ENCODE data around the gene ADAMTS17.
"Not testable (repeated sequence)": the region's sequence is repeated elsewhere in the genome, so short reads cannot be mapped to it uniquely, and the experiment has no call there.

ADAMTS17 gene

DNA sequence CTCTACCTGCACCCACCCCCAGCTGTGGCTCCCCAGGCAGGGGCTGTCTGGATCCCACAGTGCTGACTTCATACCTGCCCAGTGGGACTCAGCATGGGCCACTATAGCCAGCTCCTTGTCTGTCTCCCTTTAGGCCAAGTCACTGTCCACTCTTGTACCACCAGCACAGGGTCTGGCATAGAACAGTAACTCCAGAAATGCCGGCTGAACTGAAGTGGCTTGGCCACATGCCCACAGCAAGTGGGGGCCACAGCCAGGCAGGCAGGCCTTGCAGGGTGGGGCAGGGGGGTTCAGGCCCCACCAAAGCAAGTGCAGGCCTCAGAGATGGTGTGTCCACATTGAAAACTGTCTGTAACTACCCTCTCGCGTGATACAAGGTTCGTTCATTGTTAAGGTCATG is 355.9 kb downstream of the ADAMTS17 start:
- no peak for DNase-seq

DNA sequence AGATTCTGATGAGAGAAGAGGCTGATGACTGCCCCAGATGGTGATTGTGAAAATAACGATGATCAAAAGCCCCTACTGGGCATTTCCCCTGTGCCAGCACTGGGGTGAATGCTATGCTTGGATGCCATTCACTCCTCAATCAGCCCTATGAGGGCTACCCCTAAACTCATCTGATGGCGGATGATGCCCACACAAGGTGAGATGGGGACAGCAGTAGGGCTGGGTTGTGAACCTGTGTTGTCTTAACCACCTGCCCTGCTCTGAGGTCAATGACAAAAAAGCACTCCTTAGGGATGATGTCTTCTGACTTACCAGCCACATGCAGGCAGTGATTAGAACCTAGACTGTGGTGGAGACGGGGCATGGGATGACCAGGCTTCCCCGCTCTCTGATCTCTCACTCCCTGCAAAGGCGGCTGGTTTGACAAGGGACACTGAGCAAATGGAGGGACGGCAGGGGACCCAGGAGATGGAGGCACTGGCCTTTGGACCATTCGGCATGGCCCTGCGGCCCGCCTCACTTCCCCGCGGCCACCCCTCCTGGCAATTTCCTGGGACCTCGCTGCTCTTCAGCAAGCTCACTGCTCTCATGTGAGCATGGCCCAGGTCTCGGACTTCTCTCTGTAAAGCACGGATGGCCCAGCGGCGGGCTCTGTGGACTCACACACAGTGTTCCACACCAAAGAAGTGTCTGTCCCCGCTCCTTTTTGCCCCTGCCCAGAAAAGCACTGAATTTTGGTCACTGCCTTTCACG is 357.1 kb downstream of the ADAMTS17 start:
- no peak for DNase-seq

DNA sequence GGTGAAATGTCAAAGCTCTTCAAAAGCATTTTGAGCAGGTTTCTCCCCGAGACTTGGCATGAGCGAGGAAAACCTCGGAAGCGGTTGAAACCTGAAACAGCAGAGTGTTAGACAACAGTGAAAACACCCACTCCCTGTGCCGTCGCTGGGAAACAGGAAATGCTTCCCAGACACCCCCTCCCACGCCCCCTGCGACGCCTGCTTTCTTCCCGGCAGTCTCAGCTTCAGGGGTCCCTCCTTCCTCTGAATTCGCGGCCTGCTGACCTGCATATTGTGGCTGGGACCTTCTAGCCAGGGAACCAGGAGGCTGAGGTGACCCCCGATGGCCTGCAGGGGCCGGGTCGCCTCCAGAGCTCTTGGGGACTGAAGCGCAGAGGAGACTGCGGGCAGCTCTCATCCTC is 357.9 kb downstream of the ADAMTS17 start:
- DNase-seq: no peak

DNA sequence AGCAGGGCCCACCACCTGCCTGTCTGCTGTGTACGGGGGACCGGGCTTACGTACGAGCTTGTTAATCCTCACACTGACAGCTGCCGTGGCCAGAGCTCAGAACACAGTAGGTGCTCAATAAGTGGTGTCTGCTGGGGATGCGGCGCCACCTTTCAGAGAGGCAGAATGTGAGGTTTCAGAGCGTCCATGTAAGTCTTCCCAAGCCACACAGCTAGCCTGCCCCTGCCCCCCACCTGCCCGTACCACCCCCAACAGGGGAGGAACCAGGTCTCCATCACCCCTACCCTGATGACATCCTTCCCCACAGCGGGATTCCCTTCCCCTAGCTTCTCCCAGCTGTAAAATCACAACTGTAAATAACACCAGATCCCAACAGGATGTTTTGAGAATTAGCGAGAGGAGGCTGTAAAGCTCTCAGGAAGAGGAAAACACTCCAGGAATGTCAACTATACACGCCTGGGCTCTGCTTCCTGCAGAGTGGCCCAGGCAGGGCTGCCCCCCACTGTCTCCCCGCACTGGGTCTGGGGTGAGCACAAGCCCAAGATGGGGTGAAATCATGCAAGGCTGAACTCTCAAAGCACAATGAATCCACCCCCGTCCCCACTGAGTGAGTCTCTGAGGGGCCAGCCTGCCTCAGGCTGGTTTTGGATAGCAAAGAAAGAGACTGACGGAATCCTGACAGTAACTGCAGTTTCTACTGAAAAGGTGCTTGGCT is 358.4 kb downstream of the ADAMTS17 start:
- DNase-seq: no peak

DNA sequence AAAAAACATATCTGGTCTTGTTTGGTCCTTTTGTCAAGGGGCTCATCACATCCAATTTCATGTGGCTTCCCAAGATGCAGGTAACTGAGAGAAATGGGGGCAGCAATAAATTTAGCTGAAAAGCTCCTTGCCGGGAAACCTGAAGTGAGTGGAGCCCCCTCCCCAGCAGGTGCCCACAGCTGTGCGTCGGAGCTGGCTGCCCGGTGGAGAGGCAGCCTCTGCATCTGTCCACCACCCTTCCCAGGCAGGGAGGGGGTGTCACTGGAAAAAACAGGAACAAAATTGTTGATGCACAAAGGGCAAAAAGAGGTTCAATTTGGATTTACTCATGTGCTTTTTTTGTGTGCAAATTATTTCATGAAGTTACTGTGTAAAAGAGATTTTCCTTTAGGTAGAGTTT is 359.1 kb downstream of the ADAMTS17 start:
- no peak for DNase-seq

DNA sequence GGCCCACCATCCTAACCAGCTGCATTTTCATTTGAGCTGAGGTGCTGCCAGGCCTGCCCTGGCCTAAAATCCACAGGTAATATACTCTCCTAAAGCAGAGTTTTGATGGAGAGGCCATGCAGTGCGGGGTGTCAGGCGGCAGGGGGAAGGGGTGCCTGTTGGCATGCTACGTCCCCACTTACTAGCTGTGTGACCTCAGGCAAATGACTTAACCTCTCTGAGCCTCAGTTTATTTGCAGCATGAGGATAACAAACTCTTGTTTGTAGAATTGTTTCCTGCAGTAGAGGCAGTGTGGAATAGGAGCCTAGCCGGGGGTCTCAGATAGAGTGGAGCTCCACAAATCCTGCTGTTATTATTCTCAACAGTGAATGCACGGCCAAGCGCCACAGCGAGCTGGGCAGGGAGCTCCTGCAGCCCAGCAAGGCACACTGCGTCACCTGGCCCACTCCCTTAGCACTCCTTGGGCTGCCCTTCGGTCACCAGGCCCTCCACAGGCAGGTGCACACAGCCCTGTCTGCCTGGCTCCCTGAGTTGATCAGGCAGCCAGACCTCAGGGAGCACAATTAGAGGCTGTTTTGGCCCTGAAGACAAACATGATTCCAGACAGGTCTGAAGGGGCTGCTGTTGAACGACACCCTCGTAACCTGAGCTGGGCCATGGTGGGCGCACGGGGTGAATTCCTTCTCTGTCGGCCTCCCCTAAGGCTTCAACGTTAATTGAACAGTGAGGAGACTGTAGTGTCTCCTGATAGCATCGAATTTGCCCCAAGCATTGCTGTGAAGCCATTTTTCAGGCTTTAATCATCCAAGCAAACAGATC is 359.7 kb downstream of the ADAMTS17 start:
- no peak for DNase-seq

DNA sequence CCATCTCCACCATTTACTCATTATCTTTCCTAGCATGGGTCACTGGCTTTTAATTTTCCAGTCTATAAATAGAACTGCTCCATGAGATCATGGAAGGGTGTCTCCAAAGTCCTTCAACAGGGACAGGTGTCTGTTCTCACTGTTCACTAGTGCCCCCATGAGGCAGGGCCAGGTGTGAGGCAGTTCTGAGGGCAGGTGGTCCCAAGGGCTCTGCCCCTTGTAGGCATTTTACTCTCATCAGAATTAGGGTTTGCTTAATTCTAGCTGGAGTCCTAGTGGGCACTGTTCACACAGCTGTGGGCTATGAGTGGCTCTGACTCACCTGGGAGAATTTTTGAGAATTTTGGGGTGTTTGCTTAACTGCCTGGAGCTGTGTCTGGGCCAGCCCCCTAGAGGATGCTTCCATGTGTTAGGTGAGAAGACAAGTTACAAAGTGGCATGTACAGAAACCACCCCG is 360.6 kb downstream of the ADAMTS17 start:
- DNase-seq: no peak

DNA sequence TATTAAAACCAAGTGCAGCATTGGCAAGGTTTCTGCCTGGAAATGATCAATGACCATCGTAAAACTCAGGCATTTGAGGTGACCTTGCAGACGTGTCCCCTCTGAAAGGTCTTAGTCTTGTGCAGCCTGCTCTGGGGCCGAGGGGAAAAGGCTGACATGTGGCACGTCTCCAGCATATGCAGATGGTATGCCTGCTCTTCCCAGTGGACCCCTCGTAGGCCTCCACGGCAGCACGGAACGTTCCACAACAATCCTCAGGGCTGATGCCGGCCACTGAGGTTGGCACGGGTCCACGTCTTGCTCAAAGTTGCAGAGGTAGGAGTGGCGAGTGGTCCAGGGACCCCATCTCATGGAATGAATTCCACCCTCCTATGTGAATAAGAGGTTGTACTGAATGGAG is 361.0 kb downstream of the ADAMTS17 start:
- no peak for DNase-seq

DNA sequence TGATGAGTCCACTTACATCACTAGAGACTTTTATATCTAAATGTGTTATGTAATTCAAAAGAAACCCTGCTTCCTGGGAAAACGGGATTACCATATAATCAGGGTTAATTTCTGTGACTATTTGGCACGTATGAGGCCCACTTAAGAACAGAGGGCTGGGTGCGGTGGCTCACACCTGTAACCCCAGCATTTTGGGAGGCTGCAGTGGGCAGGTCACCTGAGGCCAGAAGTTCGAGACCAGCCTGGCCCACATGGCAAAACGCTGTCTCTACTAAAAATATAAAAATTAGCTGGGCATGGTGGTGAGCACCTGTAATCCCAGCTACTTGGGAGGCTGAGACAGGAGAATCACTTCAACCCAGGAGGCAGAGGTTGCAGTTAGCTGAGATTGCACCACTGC is 361.9 kb downstream of the ADAMTS17 start:
- DNase-seq: not testable (repeated sequence)

DNA sequence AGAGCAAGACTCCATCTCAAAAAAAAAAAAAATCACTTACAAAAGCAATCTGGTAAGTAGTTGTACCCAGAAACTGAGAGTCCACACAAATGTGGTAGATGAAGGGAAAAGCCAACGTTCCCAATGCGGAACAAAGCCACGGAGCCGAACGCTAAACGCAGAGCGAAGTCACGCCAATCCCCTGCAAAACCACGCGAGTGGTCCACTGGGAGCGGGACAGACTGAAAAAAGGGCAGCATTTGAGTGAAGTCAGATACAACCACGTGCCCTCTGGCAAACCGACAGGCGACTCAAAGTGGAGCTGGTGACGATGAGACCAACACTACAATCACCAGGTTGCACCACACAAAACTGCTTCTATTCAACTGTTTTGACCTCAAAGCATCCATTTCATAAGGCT is 362.4 kb downstream of the ADAMTS17 start:
- DNase-seq: no peak

DNA sequence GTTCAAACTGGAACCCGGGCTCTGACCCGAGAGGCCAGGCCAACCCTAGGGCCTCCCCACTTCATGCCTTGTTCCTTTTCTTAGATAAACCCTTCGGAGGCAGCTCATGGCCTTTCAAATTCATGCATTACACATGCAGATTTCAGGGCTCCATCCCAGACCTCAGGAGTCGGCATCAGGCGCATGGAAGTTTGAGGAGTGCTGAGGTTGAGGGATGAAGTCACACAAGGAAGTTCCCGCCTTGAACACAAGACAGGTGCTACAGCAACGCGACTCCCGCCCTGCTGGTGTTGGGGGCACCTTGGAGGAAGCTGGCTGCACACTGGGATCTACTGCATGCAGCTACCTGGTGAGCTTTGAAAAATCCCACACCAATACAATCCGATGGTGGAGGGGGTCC is 363.3 kb downstream of the ADAMTS17 start:
- no peak for DNase-seq

DNA sequence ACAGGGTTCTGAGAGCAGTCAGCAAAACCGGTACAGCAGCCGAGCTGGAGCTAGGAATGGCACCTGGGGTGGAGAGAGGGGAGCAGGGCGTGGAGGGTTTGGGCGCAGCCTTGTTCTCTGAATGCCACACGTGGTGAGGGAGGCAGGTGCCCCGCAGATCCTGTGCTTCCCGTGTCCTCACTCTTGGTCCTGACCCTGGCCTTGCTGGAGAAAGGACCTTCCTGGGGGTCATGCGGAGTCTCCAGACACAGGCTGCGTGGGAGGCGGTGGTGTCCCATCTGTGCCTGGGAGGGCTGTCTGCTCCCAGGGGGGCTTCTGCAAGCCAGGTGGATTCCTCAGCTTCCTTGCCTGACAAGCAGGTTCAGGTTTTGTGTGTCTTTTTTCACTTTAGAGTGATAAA is 363.8 kb downstream of the ADAMTS17 start:
- DNase-seq: no peak

DNA sequence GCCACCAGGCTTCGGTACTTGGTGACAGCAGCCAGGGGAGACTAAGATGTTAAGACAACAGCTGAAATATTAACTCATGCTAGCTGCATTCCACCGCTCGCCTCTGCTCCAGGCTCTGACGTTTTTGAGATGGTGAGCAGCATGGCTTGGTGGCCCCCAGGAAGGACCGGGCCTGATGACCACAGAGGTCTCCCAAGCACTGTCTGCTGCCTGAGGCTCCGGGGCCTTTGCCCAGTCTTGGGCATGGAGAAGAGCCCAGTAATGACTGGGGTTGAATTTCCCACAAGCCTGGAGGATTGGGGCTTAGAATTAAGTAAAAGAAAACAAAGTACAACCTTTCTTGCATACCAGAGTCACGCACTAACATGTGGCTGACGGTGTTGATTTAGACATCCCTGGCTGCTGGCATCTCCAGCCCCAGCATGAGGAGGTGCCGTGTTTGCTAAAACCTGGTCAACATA is 364.9 kb downstream of the ADAMTS17 start:
- no peak for DNase-seq

DNA sequence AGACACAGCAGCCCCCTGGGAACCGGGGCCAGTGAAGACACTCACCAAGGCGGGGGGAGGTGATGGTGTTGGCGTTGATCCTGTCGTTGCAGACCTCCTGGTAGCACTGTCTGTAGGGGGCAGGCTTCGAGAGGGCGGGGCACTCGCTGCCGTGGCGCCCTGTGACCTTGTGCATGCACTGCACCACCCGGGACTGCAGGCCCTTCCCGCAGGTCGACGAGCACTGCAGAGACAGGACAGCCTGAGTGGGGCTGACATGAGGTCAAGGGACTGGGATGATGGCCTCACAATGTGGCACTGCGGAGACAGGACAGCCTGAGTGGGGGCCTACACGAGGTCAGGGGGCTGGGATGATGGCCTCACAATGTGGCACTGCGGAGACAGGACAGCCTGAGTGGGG is 365.8 kb downstream of the ADAMTS17 start:
- no peak for DNase-seq

DNA sequence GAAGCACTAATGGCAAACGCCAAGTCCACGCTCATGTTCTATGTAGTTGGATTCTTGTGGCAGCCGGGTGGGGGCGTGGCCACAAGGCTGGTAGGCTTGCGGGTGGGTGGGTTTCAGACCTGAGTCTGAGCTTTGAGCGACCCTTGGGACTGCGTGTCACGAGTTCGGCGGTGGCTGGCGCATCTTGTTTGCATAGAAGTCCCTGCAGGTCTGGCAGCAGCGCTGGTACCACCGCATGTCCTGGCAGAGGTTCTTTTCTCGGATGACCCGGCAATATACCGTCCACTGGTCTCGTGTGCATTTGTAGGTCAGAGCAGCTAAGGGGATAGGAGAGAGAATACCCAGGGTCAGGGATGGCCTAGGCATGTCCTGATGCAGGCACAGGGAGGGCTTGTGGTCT is 367.5 kb downstream of the ADAMTS17 start:
- DNase-seq: no peak

DNA sequence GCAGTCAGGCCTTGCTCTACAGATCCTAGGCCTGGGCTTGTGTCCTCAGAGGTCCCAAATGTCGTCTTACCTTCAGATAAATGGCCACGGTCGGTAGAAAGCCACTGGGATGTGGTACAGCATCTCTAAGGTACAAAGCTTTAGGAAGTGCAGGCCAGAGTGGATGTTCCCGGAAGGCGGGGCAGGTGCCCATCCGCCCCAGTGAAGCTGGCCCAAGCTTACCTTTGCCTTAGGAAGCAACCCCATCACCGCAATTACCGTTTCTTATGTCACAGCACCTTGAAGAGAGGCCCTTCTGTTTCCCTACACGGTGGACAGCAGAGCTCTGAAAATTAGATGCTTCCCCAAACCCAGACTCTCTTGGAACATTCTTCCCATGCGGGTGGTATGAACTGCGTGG is 368.4 kb downstream of the ADAMTS17 start:
- DNase-seq: no peak

DNA sequence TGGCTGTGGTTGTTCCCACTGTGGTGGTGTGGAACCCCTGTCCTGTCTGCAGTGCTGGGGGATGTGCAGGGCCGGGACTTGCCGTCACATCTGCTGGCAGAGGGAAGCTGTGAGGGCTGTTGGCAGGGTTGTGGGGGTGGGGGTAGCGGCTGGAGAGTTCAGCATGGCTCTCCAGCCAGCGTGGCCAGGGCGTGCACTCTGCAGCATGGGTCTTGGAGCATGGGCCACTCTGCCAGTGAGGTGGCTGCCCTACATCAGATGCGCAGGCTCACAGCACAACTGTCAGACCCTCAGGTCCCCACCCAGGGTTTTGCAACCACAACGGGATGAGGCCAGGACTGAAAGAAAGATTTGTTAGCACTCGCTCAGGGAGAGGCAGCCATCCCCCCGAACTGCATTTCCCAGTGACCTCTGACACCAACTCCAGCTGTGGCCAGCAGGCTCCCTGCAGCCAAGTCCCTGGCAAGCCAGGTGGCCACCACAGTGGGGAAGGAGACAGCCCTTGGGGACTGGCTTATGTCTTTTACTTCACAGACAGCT is 370.8 kb downstream of the ADAMTS17 start:
- DNase-seq: no peak

DNA sequence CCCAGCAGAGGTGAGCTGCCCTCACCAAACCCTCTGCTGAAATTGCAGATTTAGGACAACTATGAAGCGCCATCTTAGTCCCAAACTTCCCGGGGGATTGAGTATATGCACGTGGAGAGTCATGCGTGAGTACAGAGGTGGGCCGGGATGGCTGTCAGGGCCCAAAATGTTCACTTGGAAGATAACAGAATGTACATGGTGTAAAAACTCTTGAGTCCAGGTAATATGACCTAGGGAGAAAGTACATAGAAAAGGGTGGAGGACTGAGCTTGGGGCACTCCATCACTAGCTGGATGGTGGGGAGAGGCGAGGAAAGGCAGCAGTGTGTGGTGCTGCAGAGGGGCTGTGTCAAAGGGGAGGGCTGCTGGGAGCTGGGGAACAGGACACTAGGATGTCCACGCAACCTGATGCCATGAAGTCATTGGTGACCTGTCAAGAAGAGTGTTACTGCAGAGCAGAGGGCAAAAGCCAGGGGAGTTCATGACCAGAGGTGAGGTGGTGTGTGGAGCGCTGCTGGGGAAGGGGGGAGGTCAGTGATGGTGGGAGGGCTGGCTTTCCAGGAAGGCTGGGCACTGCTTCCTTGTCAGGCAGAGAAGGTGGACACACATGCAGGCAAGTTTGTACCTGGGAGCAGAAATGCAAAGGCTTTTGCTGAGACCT is 372.4 kb downstream of the ADAMTS17 start:
- DNase-seq: no peak

DNA sequence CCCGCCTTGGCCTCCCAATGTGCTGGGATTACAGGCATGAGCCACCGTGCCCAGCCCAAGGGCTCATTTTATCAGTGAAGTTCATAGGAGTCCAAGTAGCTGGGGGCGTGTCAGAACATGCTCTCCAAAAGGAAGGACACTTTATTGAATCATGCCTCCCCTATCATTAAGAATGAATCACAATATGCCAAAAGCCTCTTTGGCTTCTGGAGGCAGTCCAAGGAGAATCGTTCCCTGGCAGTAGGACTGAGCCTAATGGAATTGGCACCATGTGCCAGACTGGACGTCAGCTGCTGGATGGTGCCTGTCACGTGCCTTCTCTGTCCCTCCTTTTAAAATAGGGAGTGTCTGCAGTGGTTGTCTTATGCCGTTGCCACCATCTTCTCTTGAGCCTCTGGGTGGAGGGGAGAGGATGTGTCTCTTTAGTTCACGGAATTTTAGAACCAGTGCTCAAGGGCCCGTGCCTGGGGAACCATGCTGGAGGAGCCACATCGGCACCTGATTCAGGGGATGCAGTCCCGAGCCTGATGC is 373.9 kb downstream of the ADAMTS17 start:
- DNase-seq: no peak

DNA sequence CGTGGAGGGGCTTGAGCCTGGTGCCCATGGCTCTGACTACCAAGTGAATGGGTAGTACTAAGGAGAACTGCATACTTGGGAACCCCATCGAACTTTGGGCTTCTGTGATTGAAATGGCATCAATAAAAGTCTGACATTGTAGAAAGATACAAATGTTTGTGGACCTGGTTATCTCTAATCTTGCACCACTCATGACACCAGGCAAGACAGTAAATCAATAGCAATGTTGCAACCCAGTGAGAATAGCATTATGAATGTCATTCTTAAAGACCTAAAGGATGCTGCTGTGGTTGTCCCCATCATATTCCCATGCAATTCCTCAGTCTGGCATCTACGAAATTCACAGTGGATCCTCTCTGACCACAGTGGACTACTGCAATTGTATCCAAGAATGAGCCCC is 375.0 kb downstream of the ADAMTS17 start:
- no peak for DNase-seq

DNA sequence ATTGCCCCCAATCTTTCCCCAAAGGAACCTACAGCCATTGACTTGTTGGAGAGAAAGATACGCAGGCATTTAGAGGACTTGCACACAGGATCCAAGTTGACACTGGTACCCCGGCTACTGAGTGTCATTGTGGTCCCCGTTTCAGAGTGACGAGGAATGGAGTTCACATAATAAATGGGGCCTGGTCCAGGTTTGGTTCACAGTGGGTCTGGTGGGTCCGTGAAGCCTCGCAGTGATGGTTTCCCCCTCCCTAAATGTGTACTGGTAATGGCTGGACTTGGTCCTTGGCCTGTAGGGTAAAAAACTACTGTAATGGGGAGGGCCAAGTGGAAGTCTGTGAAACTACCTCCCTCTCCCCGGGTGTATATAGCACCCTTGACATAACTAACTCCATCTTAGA is 376.4 kb downstream of the ADAMTS17 start:
- DNase-seq: no peak

DNA sequence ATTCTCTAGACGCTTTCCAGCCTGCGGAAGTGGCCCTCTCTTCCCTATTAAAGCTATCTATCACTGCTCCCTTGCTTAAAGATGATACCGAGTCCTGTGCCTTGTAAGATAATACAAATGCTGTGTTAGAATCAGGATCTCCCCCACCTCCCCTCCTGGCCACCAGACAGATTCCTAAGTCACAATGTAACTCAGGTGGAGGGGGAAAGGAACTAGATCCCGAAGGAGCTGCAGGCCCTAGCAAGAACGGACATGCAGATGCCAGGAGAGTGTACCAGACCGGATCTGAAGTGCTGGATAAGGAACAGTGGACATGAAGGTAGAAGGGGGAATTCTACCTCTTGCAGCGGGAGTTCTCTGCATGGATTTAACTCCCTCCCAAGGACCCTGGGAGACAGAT is 377.8 kb downstream of the ADAMTS17 start:
- no peak for DNase-seq

Data from activated CD4-positive, alpha-beta T cell treated with anti-CD3 and anti-CD28 coated beads for 48 hours (primary cell).